OCI-LY1 (cell line): Measurements from ENCODE around the gene PIEZO1.

Experiments
- H2AFZ ChIP-seq: fragments of 200-600 bp; sonication (generic), shearing (Covaris generic); 2 replicates; pipeline ENCODE4 v1.6.0; 2014; ENCODE audit warnings: antibody characterized with exemption, mild to moderate bottlenecking, low read length
- H3F3A ChIP-seq: fragments of 200-600 bp; sonication (generic), shearing (Covaris generic); 2 replicates; pipeline ENCODE4 v1.6.0; 2014; ENCODE audit warnings: mild to moderate bottlenecking, antibody characterized with exemption, low read length, moderate library complexity; ENCODE audit not compliant: insufficient read depth
- H3K27ac ChIP-seq: fragments of 200-600 bp; sonication (generic); 2 replicates; pipeline ENCODE4 v1.5.1; 2014; ENCODE audit warnings: low read length, mixed run types, mild to moderate bottlenecking, low read depth; ENCODE audit not compliant: poor library complexity, severe bottlenecking
- H3K27me3 ChIP-seq: fragments of 200-600 bp; sonication (generic); 2 replicates; pipeline ENCODE4 v1.6.0; 2014; ENCODE audit warnings: antibody characterized with exemption, mild to moderate bottlenecking, low read length, moderate library complexity; ENCODE audit not compliant: insufficient read depth
- H3K36me3 ChIP-seq: fragments of 200-600 bp; sonication (generic); 2 replicates; pipeline ENCODE4 v1.6.1; 2014; ENCODE audit warnings: mild to moderate bottlenecking, antibody characterized with exemption, low read length, moderate library complexity, mixed read lengths; ENCODE audit not compliant: insufficient read depth
- H3K4me1 ChIP-seq: fragments of 200-600 bp; sonication (generic); 2 replicates; pipeline ENCODE4 v1.5.1; 2014; ENCODE audit warnings: mild to moderate bottlenecking, low read length, moderate library complexity; ENCODE audit not compliant: insufficient read depth, severe bottlenecking
- H3K4me2 ChIP-seq: fragments of 200-600 bp; sonication (generic), shearing (Covaris generic); 2 replicates; pipeline ENCODE4 v1.6.1; 2014; ENCODE audit warnings: low read length
- H3K4me3 ChIP-seq: fragments of 200-600 bp; sonication (generic); 2 replicates; pipeline ENCODE4 v1.5.1; 2014; ENCODE audit warnings: low read length, low read depth, mild to moderate bottlenecking, mixed read lengths; ENCODE audit not compliant: poor library complexity, severe bottlenecking
- H3K79me2 ChIP-seq: fragments of 200-600 bp; shearing (Covaris generic); 2 replicates; pipeline ENCODE4 v1.6.1; 2016; ENCODE audit warnings: mixed run types, low read length, mixed read lengths; ENCODE audit not compliant: insufficient read depth
- H3K9ac ChIP-seq: fragments of 200-600 bp; sonication (generic), shearing (Covaris generic); 2 replicates; pipeline ENCODE4 v1.6.1; 2014; ENCODE audit warnings: mild to moderate bottlenecking, low read length, mixed read lengths
- H3K9me2 ChIP-seq: fragments of 200-600 bp; sonication (generic), shearing (Covaris generic); 2 replicates; pipeline ENCODE4 v1.6.1; 2014; ENCODE audit warnings: low read depth, mild to moderate bottlenecking, low read length, mixed read lengths
- H3K9me3 ChIP-seq: fragments of 200-600 bp; shearing (Covaris generic); 2 replicates; pipeline ENCODE4 v1.6.1; 2014; ENCODE audit warnings: low read length, mixed read lengths
- H4K20me1 ChIP-seq: fragments of 200-600 bp; sonication (generic), shearing (Covaris generic); 2 replicates; pipeline ENCODE4 v1.6.0; 2016; ENCODE audit warnings: mild to moderate bottlenecking, low read length; ENCODE audit not compliant: insufficient read depth
- CTCF ChIP-seq: fragments of 200-600 bp; sonication (generic), shearing (Covaris generic); IDR thresholded peaks from 2 replicates; pipeline ENCODE4 v1.5.1; 2017; ENCODE audit warnings: mild to moderate bottlenecking, antibody characterized with exemption, low read length, moderate library complexity, mixed read lengths
- EZH2 ChIP-seq: fragments of 200-600 bp; sonication (generic), shearing (Covaris generic); IDR thresholded peaks from 2 replicates; pipeline ENCODE4 v1.8.0; 2017; ENCODE audit warnings: borderline replicate concordance, mixed run types, mild to moderate bottlenecking, antibody characterized with exemption, low read length, moderate library complexity, mixed read lengths

The PIEZO1 gene

GRCh38 chr16:88737298-88738150 lies 47.5 kb downstream of the PIEZO1 start:
- H3K4me3 ChIP-seq: no peak overlapping the region
- H3K4me2 ChIP-seq: no peak overlapping the region; the same call in 1 of the 2 replicates
- no peaks in the 10 kb centered on the region for H3K9me3 ChIP-seq
- H3K36me3 ChIP-seq: no peaks in the 10 kb centered on the region
- no peaks in the 10 kb centered on the region for H3K79me2 ChIP-seq
- H4K20me1 ChIP-seq: no peaks in the 10 kb centered on the region
- H3K9me2 ChIP-seq: no peaks in the 10 kb centered on the region
- peaks cover 5% of the 10 kb centered on the region for H3K27me3 ChIP-seq
- TF ChIP-seq EZH2 (no peak), CTCF (peak; percentile 82)
- H3K27ac ChIP-seq: no peak overlapping the region
- H3K9ac ChIP-seq: no peak overlapping the region
- no peaks in the 10 kb centered on the region for H3F3A ChIP-seq
- H2AFZ ChIP-seq: no peak overlapping the region
- peaks cover 4% of the 10 kb centered on the region for H3K4me1 ChIP-seq

GRCh38 chr16:88736496-88736895 lies 48.5 kb downstream of the PIEZO1 start:
- no peaks in the 10 kb centered on the region for H3K79me2 ChIP-seq
- no peak overlapping the region for H3K27ac ChIP-seq
- no peak overlapping the region for H2AFZ ChIP-seq
- no peak overlapping the region for H3K4me3 ChIP-seq
- peaks cover 4% of the 10 kb centered on the region for H3K4me1 ChIP-seq
- H3K9me2 ChIP-seq: no peaks in the 10 kb centered on the region
- TF ChIP-seq EZH2: no peak
- no peak for TF ChIP-seq CTCF
- H3K27me3 ChIP-seq: peaks cover 5% of the 10 kb centered on the region
- H3F3A ChIP-seq: no peaks in the 10 kb centered on the region
- H4K20me1 ChIP-seq: no peaks in the 10 kb centered on the region
- H3K9me3 ChIP-seq: no peaks in the 10 kb centered on the region
- no peak overlapping the region for H3K9ac ChIP-seq
- no peak overlapping the region for H3K4me2 ChIP-seq
- no peaks in the 10 kb centered on the region for H3K36me3 ChIP-seq

- TF ChIP-seq EZH2 (no peak), CTCF (no peak)
- Histone ChIP-seq H3K4me2 (no peak overlapping the region), H3K9me2 (no peaks in the 10 kb centered on the region), H3K27ac (no peak overlapping the region), H2AFZ (no peak overlapping the region), H3K4me3 (no peak overlapping the region), H4K20me1 (no peaks in the 10 kb centered on the region), H3K36me3 (no peaks in the 10 kb centered on the region; the same call in 1 of the 2 replicates), H3K79me2 (no peaks in the 10 kb centered on the region), H3K4me1 (peaks cover 4% of the 10 kb centered on the region), H3K9ac (no peak overlapping the region), H3K27me3 (peaks cover 5% of the 10 kb centered on the region), H3K9me3 (no peaks in the 10 kb centered on the region), H3F3A (no peaks in the 10 kb centered on the region)
Measured at GRCh38 chr16:88736088-88736487, 48.9 kb downstream of the PIEZO1 start.
